Activated T-helper 17 cell treated with anti-CD3 and anti-CD28 coated beads, Interleukin-2, amount 50 U/mL, for 72 hours (primary cell): ENCODE measurements around the gene HACD3. TPM values are rescaled to one million over a fixed set of nuclear protein-coding genes. Genes with fewer than 3 reads are reported as not detected.

Experiments
- ATAC-seq: fragments of 150-1000 bp; cut with Tn5 transposase; replicated peaks from 2 replicates; pipeline ENCODE4 v1.10.0; 2021; ENCODE audit warnings: mild to moderate bottlenecking, moderate library complexity
- H3K27ac Mint-ChIP-seq: one replicate; pipeline ENCODE4 v1.8.0; 2022; ENCODE audit warnings: mixed read lengths
- H3K27me3 Mint-ChIP-seq: one replicate; pipeline ENCODE4 v1.8.0; 2022; ENCODE audit warnings: mixed read lengths
- H3K36me3 Mint-ChIP-seq: one replicate; pipeline ENCODE4 v1.8.0; 2022; ENCODE audit warnings: low read depth, mild to moderate bottlenecking, mixed read lengths
- H3K4me1 Mint-ChIP-seq: one replicate; pipeline ENCODE4 v1.8.0; 2022; ENCODE audit warnings: mixed read lengths
- H3K4me3 Mint-ChIP-seq: one replicate; pipeline ENCODE4 v1.8.0; 2022; ENCODE audit warnings: mild to moderate bottlenecking, mixed read lengths
- H3K9me3 Mint-ChIP-seq: one replicate; pipeline ENCODE4 v1.8.0; 2022; ENCODE audit warnings: mixed read lengths
- total RNA-seq, 2 donors: library from RNA; stranded (reverse); gene quantifications; one replicate each; pipeline ENCODE4 v1.2.3, GENCODE V29; 2022

The HACD3 gene
- total RNA-seq, 2 donors from 2014 or later: 24.9 to 44.7 TPM

- ATAC-seq: no peak
- Mint-ChIP-seq H3K36me3 (peaks cover 89% of the 10 kb centered on the region), H3K9me3 (no peaks in the 10 kb centered on the region), H3K4me1 (peaks cover 3% of the 10 kb centered on the region), H3K4me3 (no peak overlapping the region), H3K27ac (no peak overlapping the region), H3K27me3 (no peaks in the 10 kb centered on the region)
Observed at GRCh38 chr15:65559941-65560340, 29.7 kb downstream of the HACD3 start.

- ATAC-seq: no peak
- Mint-ChIP-seq H3K4me1 (peaks cover 3% of the 10 kb centered on the region), H3K9me3 (no peaks in the 10 kb centered on the region), H3K27ac (no peak overlapping the region), H3K4me3 (no peak overlapping the region), H3K36me3 (peaks cover 85% of the 10 kb centered on the region), H3K27me3 (no peaks in the 10 kb centered on the region)
Observed at GRCh38 chr15:65561934-65562333, 31.7 kb downstream of the HACD3 start.

GRCh38 chr15:65569728-65570127, 39.5 kb downstream of the HACD3 start:
- H3K36me3 Mint-ChIP-seq: peaks cover 78% of the 10 kb centered on the region
- no peaks in the 10 kb centered on the region for H3K9me3 Mint-ChIP-seq
- H3K4me1 Mint-ChIP-seq: no peaks in the 10 kb centered on the region
- no peak overlapping the region for H3K4me3 Mint-ChIP-seq
- no peak for ATAC-seq
- H3K27me3 Mint-ChIP-seq: no peaks in the 10 kb centered on the region
- H3K27ac Mint-ChIP-seq: no peak overlapping the region

- H3K9me3 Mint-ChIP-seq: no peaks in the 10 kb centered on the region
- no peaks in the 10 kb centered on the region for H3K4me1 Mint-ChIP-seq
- no peaks in the 10 kb centered on the region for H3K27me3 Mint-ChIP-seq
- no peak overlapping the region for H3K4me3 Mint-ChIP-seq
- no peak for ATAC-seq
- no peak overlapping the region for H3K27ac Mint-ChIP-seq
- H3K36me3 Mint-ChIP-seq: peaks cover 81% of the 10 kb centered on the region
Observed at GRCh38 chr15:65571971-65572370, 41.7 kb downstream of the HACD3 start.

- no peak for ATAC-seq
- peaks cover 85% of the 10 kb centered on the region for H3K36me3 Mint-ChIP-seq
- no peaks in the 10 kb centered on the region for H3K27me3 Mint-ChIP-seq
- H3K27ac Mint-ChIP-seq: no peak overlapping the region
- H3K9me3 Mint-ChIP-seq: no peaks in the 10 kb centered on the region
- no peaks in the 10 kb centered on the region for H3K4me1 Mint-ChIP-seq
- H3K4me3 Mint-ChIP-seq: no peak overlapping the region
Observed at GRCh38 chr15:65576664-65577063, 46.4 kb downstream of the HACD3 start.

GRCh38 chr15:65577129-65577996, 47.1 kb downstream of the HACD3 start:
- H3K4me3 Mint-ChIP-seq: no peak overlapping the region
- no peaks in the 10 kb centered on the region for H3K9me3 Mint-ChIP-seq
- H3K36me3 Mint-ChIP-seq: peaks cover 85% of the 10 kb centered on the region
- no peak for ATAC-seq
- no peaks in the 10 kb centered on the region for H3K27me3 Mint-ChIP-seq
- H3K27ac Mint-ChIP-seq: no peak overlapping the region
- H3K4me1 Mint-ChIP-seq: no peaks in the 10 kb centered on the region

GRCh38 chr15:65578904-65579728, 48.9 kb downstream of the HACD3 start:
- no peak overlapping the region for H3K27ac Mint-ChIP-seq
- no peak overlapping the region for H3K4me3 Mint-ChIP-seq
- H3K9me3 Mint-ChIP-seq: no peaks in the 10 kb centered on the region
- H3K27me3 Mint-ChIP-seq: no peaks in the 10 kb centered on the region
- ATAC-seq: no peak
- H3K36me3 Mint-ChIP-seq: peaks cover 97% of the 10 kb centered on the region
- H3K4me1 Mint-ChIP-seq: peaks cover 4% of the 10 kb centered on the region

- ATAC-seq: no peak
- peaks cover 7% of the 10 kb centered on the region for H3K4me1 Mint-ChIP-seq
- no peaks in the 10 kb centered on the region for H3K9me3 Mint-ChIP-seq
- peaks cover 97% of the 10 kb centered on the region for H3K36me3 Mint-ChIP-seq
- no peaks in the 10 kb centered on the region for H3K27me3 Mint-ChIP-seq
- H3K27ac Mint-ChIP-seq: peak overlapping the region; percentile 56
- H3K4me3 Mint-ChIP-seq: no peak overlapping the region
Observed at GRCh38 chr15:65579762-65580161, 49.5 kb downstream of the HACD3 start.

GRCh38 chr15:65580287-65580686, 50.0 kb downstream of the HACD3 start:
- H3K36me3 Mint-ChIP-seq: peaks cover 92% of the 10 kb centered on the region
- no peak overlapping the region for H3K4me3 Mint-ChIP-seq
- peak overlapping the region; percentile 56 for H3K27ac Mint-ChIP-seq
- H3K27me3 Mint-ChIP-seq: no peaks in the 10 kb centered on the region
- H3K9me3 Mint-ChIP-seq: no peaks in the 10 kb centered on the region
- H3K4me1 Mint-ChIP-seq: peaks cover 7% of the 10 kb centered on the region
- no peak for ATAC-seq

GRCh38 chr15:65583701-65584100, 53.4 kb downstream of the HACD3 start:
- Mint-ChIP-seq H3K27ac (peak overlapping the region; percentile 71), H3K9me3 (no peaks in the 10 kb centered on the region), H3K36me3 (peaks cover 86% of the 10 kb centered on the region), H3K4me1 (peaks cover 14% of the 10 kb centered on the region), H3K4me3 (peak overlapping the region; percentile 25), H3K27me3 (no peaks in the 10 kb centered on the region)
- peak; percentile 88 for ATAC-seq

- Mint-ChIP-seq H3K36me3 (peaks cover 82% of the 10 kb centered on the region), H3K27me3 (no peaks in the 10 kb centered on the region), H3K27ac (peak overlapping the region; percentile 71), H3K4me3 (peak overlapping the region; percentile 25), H3K9me3 (no peaks in the 10 kb centered on the region), H3K4me1 (peaks cover 14% of the 10 kb centered on the region)
- ATAC-seq: no peak
Observed at GRCh38 chr15:65584241-65584640, 54.0 kb downstream of the HACD3 start.

- peaks cover 82% of the 10 kb centered on the region for H3K36me3 Mint-ChIP-seq
- no peak overlapping the region for H3K4me3 Mint-ChIP-seq
- no peak overlapping the region for H3K27ac Mint-ChIP-seq
- no peaks in the 10 kb centered on the region for H3K9me3 Mint-ChIP-seq
- no peak for ATAC-seq
- H3K4me1 Mint-ChIP-seq: peaks cover 14% of the 10 kb centered on the region
- H3K27me3 Mint-ChIP-seq: no peaks in the 10 kb centered on the region
Observed at GRCh38 chr15:65587094-65587493, 56.8 kb downstream of the HACD3 start.

GRCh38 chr15:65595960-65596359, 65.7 kb downstream of the HACD3 start:
- peaks cover 96% of the 10 kb centered on the region for H3K36me3 Mint-ChIP-seq
- no peak overlapping the region for H3K4me3 Mint-ChIP-seq
- no peak for ATAC-seq
- no peaks in the 10 kb centered on the region for H3K9me3 Mint-ChIP-seq
- H3K27me3 Mint-ChIP-seq: no peaks in the 10 kb centered on the region
- no peak overlapping the region for H3K27ac Mint-ChIP-seq
- H3K4me1 Mint-ChIP-seq: no peaks in the 10 kb centered on the region

- no peak for ATAC-seq
- Mint-ChIP-seq H3K4me3 (no peak overlapping the region), H3K27ac (no peak overlapping the region), H3K27me3 (no peaks in the 10 kb centered on the region), H3K36me3 (peaks cover 95% of the 10 kb centered on the region), H3K4me1 (no peaks in the 10 kb centered on the region), H3K9me3 (no peaks in the 10 kb centered on the region)
Observed at GRCh38 chr15:65598468-65598867, 68.2 kb downstream of the HACD3 start.

- no peaks in the 10 kb centered on the region for H3K9me3 Mint-ChIP-seq
- H3K36me3 Mint-ChIP-seq: peaks cover 95% of the 10 kb centered on the region
- no peaks in the 10 kb centered on the region for H3K27me3 Mint-ChIP-seq
- no peaks in the 10 kb centered on the region for H3K4me1 Mint-ChIP-seq
- ATAC-seq: no peak
- H3K27ac Mint-ChIP-seq: no peak overlapping the region
- no peak overlapping the region for H3K4me3 Mint-ChIP-seq
Observed at GRCh38 chr15:65599677-65600076, 69.4 kb downstream of the HACD3 start.
